ENCODE measurements around the gene TEP1. TPM values are rescaled to one million over a fixed set of nuclear protein-coding genes. Genes with fewer than 3 reads are reported as not detected.

TEP1 gene
- total and polyA plus RNA-seq, 2 of the 13 experiments (the other 11 are each of a cell fraction or from before 2014, with no cell fraction given) = 11.0 to 12.8 TPM

DNA sequence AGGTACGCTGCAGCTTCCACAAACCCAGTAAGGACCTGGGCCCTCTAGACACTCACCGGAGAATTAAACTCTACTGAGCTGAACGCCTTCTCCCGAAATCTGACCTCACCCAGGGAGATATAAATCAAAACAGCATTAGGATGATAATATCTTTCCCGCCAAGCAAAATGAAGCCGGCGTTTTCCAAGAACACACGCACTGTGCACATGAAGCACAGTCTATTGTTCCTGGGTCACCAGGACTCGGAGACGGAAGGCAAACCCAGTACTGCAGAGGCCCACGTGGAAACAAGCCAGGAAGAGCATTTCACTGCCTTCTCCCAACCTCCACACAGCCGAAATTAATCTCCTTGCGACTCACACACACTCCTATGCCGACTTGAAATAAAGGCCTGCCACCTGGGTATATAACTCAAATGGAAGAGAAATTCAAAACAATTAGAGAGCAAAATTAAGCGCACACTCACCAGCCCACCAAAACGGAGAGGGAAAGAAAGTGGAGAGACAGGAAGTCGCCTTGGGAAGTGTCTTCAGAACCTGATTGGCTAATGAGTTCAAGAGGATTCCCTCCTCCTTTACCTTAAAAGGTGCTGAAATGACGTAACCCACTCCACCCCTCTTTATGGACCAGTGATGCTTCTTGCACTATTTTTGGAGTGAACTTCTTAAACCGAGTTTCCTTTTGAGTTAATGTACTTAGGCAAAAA lies 80.4 kb downstream of the TEP1 start, which contains the start of gene CCNB1IP1 (continued):
- TF ChIP-seq, protein P1, sequence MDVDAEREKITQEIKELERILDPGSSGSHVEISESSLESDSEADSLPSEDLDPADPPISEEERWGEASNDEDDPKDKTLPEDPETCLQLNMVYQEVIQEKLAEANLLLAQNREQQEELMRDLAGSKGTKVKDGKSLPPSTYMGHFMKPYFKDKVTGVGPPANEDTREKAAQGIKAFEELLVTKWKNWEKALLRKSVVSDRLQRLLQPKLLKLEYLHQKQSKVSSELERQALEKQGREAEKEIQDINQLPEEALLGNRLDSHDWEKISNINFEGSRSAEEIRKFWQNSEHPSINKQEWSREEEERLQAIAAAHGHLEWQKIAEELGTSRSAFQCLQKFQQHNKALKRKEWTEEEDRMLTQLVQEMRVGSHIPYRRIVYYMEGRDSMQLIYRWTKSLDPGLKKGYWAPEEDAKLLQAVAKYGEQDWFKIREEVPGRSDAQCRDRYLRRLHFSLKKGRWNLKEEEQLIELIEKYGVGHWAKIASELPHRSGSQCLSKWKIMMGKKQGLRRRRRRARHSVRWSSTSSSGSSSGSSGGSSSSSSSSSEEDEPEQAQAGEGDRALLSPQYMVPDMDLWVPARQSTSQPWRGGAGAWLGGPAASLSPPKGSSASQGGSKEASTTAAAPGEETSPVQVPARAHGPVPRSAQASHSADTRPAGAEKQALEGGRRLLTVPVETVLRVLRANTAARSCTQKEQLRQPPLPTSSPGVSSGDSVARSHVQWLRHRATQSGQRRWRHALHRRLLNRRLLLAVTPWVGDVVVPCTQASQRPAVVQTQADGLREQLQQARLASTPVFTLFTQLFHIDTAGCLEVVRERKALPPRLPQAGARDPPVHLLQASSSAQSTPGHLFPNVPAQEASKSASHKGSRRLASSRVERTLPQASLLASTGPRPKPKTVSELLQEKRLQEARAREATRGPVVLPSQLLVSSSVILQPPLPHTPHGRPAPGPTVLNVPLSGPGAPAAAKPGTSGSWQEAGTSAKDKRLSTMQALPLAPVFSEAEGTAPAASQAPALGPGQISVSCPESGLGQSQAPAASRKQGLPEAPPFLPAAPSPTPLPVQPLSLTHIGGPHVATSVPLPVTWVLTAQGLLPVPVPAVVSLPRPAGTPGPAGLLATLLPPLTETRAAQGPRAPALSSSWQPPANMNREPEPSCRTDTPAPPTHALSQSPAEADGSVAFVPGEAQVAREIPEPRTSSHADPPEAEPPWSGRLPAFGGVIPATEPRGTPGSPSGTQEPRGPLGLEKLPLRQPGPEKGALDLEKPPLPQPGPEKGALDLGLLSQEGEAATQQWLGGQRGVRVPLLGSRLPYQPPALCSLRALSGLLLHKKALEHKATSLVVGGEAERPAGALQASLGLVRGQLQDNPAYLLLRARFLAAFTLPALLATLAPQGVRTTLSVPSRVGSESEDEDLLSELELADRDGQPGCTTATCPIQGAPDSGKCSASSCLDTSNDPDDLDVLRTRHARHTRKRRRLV (CRISPR knock-in tag; IDR thresholded peaks at IDR 0.05) = no peak
- TF ChIP-seq ZNF660 (CRISPR knock-in tag; IDR thresholded peaks at IDR 0.05; ENCODE audit: borderline replicate concordance, low read depth) = no peak
- TF ChIP-seq, protein P2, sequence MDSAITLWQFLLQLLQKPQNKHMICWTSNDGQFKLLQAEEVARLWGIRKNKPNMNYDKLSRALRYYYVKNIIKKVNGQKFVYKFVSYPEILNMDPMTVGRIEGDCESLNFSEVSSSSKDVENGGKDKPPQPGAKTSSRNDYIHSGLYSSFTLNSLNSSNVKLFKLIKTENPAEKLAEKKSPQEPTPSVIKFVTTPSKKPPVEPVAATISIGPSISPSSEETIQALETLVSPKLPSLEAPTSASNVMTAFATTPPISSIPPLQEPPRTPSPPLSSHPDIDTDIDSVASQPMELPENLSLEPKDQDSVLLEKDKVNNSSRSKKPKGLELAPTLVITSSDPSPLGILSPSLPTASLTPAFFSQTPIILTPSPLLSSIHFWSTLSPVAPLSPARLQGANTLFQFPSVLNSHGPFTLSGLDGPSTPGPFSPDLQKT (CRISPR knock-in tag; IDR thresholded peaks at IDR 0.05; ENCODE audit: borderline replicate concordance) = no peak
- TF ChIP-seq, protein P3, sequence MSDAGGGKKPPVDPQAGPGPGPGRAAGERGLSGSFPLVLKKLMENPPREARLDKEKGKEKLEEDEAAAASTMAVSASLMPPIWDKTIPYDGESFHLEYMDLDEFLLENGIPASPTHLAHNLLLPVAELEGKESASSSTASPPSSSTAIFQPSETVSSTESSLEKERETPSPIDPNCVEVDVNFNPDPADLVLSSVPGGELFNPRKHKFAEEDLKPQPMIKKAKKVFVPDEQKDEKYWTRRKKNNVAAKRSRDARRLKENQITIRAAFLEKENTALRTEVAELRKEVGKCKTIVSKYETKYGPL (CRISPR knock-in tag; IDR thresholded peaks at IDR 0.05) = 0 out of 2 replicates have a peak, but pooled peaks have one; percentile 27
- TF ChIP-seq MXD4 (CRISPR knock-in tag; IDR thresholded peaks at IDR 0.05) = peak; percentile 84
- TF ChIP-seq BRD4 (CRISPR knock-in tag; IDR thresholded peaks at IDR 0.05) = no peak
- no peak for TF ChIP-seq ZNF256 (CRISPR knock-in tag; conservative IDR thresholded peaks at IDR 0.05)
- TF ChIP-seq NFE2 (CRISPR knock-in tag; IDR thresholded peaks at IDR 0.05) = no peak
- TF ChIP-seq, protein P4, sequence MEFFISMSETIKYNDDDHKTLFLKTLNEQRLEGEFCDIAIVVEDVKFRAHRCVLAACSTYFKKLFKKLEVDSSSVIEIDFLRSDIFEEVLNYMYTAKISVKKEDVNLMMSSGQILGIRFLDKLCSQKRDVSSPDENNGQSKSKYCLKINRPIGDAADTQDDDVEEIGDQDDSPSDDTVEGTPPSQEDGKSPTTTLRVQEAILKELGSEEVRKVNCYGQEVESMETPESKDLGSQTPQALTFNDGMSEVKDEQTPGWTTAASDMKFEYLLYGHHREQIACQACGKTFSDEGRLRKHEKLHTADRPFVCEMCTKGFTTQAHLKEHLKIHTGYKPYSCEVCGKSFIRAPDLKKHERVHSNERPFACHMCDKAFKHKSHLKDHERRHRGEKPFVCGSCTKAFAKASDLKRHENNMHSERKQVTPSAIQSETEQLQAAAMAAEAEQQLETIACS (CRISPR knock-in tag; IDR thresholded peaks at IDR 0.05) = no peak
- TF ChIP-seq, protein P5, sequence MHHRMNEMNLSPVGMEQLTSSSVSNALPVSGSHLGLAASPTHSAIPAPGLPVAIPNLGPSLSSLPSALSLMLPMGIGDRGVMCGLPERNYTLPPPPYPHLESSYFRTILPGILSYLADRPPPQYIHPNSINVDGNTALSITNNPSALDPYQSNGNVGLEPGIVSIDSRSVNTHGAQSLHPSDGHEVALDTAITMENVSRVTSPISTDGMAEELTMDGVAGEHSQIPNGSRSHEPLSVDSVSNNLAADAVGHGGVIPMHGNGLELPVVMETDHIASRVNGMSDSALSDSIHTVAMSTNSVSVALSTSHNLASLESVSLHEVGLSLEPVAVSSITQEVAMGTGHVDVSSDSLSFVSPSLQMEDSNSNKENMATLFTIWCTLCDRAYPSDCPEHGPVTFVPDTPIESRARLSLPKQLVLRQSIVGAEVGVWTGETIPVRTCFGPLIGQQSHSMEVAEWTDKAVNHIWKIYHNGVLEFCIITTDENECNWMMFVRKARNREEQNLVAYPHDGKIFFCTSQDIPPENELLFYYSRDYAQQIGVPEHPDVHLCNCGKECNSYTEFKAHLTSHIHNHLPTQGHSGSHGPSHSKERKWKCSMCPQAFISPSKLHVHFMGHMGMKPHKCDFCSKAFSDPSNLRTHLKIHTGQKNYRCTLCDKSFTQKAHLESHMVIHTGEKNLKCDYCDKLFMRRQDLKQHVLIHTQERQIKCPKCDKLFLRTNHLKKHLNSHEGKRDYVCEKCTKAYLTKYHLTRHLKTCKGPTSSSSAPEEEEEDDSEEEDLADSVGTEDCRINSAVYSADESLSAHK (CRISPR knock-in tag; IDR thresholded peaks at IDR 0.05; ENCODE audit: borderline replicate concordance) = no peak
- peak; percentile 61; the same call in 1 of the 2 replicates for TF ChIP-seq KMT2B (CRISPR knock-in tag; IDR thresholded peaks at IDR 0.05)
- TF ChIP-seq ZNF331 (CRISPR knock-in tag; IDR thresholded peaks at IDR 0.05) = peak; percentile 62; the same call in 1 of the 2 replicates
- TF ChIP-seq RFXAP (CRISPR knock-in tag; IDR thresholded peaks at IDR 0.05; ENCODE audit: borderline replicate concordance) = peak; percentile 24; the same call in 1 of the 2 replicates
- TF ChIP-seq MLLT10 (CRISPR knock-in tag; IDR thresholded peaks at IDR 0.05) = no peak
- TF ChIP-seq SATB2 (CRISPR knock-in tag; IDR thresholded peaks at IDR 0.05) = no peak
- TF ChIP-seq ZNF207 (IDR thresholded peaks at IDR 0.05; ENCODE audit: borderline replicate concordance) = no peak
- TF ChIP-seq PLRG1 (conservative IDR thresholded peaks at IDR 0.05) = no peak
- TF ChIP-seq SALL1 (CRISPR knock-in tag; IDR thresholded peaks at IDR 0.05) = peak; percentile 48; the same call in 1 of the 2 replicates
- TF ChIP-seq NCOA5 (CRISPR knock-in tag; IDR thresholded peaks at IDR 0.05) = no peak
- no peak for TF ChIP-seq ZNF616 (CRISPR knock-in tag; IDR thresholded peaks at IDR 0.05; ENCODE audit: low read depth)
